ENCODE data around the gene HIVEP2. TPM values are rescaled to one million over a fixed set of nuclear protein-coding genes. Genes with fewer than 3 reads are reported as not detected.

The HIVEP2 gene
- total and polyA plus RNA-seq, 4 donors: 3.0 to 23.8 (median 11.2) TPM

DNA sequence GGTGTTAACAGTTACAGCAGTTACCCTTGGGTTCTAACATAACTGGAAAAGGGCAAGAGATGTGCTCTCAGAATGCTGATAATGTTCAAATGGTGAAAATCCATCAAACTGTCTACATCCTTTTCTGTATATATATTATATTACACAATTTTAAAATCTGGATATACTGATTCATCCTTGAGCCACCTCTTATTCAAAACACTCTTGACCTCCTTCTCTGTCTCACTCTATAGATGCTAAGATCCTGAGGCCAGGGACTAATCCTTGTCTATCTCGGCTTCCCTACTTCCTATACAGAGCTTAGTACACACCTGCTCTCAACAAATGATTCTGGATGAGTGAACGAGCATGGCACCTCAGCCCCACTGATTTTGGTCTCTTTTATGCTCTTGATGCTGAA lies 47.3 kb downstream of the HIVEP2 start:
- no peak overlapping the region for H3K4me3 ChIP-seq
- TF ChIP-seq, protein P1, sequence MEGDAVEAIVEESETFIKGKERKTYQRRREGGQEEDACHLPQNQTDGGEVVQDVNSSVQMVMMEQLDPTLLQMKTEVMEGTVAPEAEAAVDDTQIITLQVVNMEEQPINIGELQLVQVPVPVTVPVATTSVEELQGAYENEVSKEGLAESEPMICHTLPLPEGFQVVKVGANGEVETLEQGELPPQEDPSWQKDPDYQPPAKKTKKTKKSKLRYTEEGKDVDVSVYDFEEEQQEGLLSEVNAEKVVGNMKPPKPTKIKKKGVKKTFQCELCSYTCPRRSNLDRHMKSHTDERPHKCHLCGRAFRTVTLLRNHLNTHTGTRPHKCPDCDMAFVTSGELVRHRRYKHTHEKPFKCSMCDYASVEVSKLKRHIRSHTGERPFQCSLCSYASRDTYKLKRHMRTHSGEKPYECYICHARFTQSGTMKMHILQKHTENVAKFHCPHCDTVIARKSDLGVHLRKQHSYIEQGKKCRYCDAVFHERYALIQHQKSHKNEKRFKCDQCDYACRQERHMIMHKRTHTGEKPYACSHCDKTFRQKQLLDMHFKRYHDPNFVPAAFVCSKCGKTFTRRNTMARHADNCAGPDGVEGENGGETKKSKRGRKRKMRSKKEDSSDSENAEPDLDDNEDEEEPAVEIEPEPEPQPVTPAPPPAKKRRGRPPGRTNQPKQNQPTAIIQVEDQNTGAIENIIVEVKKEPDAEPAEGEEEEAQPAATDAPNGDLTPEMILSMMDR (IDR thresholded peaks at IDR 0.05; ENCODE audit: control extremely low read depth, extremely low read depth): no peak
- 91 to 92% methylated on average over 2 of the region's 2 CpGs for WGBS, 2 donors
- no peak overlapping the region for H3K9ac ChIP-seq (ENCODE audit: insufficient read depth in 1 of 2, low read length in 2 of 2)
- H3K4me1 ChIP-seq (ENCODE audit: control insufficient read depth in 5 of 5, insufficient read depth in 5 of 5, low read length in 5 of 5): peaks cover 2 to 9% (median 5%) of the 10 kb centered on the region in 5 donors
- no peak for ATAC-seq (ENCODE audit: insufficient read depth, low FRiP score)
- no peaks in the 10 kb centered on the region for H3K27me3 ChIP-seq (ENCODE audit: control insufficient read depth in 3 of 3, insufficient read depth in 3 of 3, low read length in 2 of 3)
- H3K9me3 ChIP-seq (ENCODE audit: control insufficient read depth in 4 of 4, insufficient read depth in 3 of 4, low read length in 3 of 4): no peaks in the 10 kb centered on the region
- no peak for DNase-seq
- no peak overlapping the region for H3K27ac ChIP-seq (ENCODE audit: low read depth in 1 of 2, low read length in 1 of 2)
- no peaks in the 10 kb centered on the region for H3K36me3 ChIP-seq (ENCODE audit: control insufficient read depth in 4 of 4, insufficient read depth in 4 of 4, low read length in 4 of 4)

DNA sequence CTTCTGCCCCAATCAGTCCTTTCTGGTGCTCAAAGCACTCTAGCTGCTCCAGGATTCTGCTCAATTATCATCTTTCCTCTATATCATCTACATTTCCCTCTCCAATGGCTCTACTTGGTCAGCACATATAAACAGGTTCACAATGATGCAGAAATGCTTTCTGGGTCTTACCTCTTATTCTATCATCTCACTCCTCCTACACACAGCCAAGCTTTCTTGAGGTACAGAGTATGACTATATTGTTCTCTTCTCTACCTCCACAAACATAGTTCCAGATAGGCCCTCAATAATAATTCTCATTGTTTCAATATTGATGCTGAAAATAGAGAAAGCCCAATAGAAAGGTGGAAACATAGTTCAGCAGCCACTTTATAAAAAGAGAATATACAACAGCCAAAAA lies 48.2 kb downstream of the HIVEP2 start:
- Histone ChIP-seq H3K4me3 (no peak overlapping the region), H3K27me3 (ENCODE audit: control insufficient read depth in 3 of 3, insufficient read depth in 3 of 3, low read length in 2 of 3) (no peaks in the 10 kb centered on the region), H3K27ac (ENCODE audit: low read depth in 1 of 2, low read length in 1 of 2) (no peak overlapping the region), H3K9me3 (ENCODE audit: control insufficient read depth in 4 of 4, insufficient read depth in 3 of 4, low read length in 3 of 4) (no peaks in the 10 kb centered on the region), H3K4me1 (ENCODE audit: control insufficient read depth in 5 of 5, insufficient read depth in 5 of 5, low read length in 5 of 5) (peaks cover 3 to 9% (median 4%) of the 10 kb centered on the region in 5 donors), H3K36me3 (ENCODE audit: control insufficient read depth in 4 of 4, insufficient read depth in 4 of 4, low read length in 4 of 4) (no peaks in the 10 kb centered on the region), H3K9ac (ENCODE audit: insufficient read depth in 1 of 2, low read length in 2 of 2) (no peak overlapping the region)
- no peak for DNase-seq
- ATAC-seq (ENCODE audit: insufficient read depth, low FRiP score): no peak
- TF ChIP-seq, protein P1 (IDR thresholded peaks at IDR 0.05; ENCODE audit: control extremely low read depth, extremely low read depth): no peak

DNA sequence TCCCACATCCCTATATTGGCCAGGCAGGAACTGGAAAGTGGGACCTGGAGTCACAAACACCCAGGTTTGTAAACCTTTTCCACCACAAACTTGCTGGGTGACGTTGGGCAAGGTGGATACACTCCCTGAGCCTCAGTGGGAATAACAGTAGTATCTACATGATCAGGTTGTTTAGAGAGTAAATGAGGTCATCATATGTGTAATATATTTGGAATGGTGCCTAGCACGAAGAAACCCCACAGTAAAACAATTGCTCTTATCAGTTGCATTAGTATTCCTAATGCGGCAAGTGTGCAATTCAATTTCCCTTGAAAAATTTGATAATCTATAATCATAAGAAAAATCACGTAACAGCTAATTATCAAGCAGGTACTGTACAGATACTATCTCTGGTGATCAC lies 51.9 kb downstream of the HIVEP2 start:
- Histone ChIP-seq H3K9me3 (ENCODE audit: control insufficient read depth in 4 of 4, insufficient read depth in 3 of 4, low read length in 3 of 4) (no peaks in the 10 kb centered on the region), H3K4me1 (ENCODE audit: control insufficient read depth in 5 of 5, insufficient read depth in 5 of 5, low read length in 5 of 5) (peaks cover 0 to 9% (median 0%) of the 10 kb centered on the region in 5 donors), H3K27me3 (ENCODE audit: control insufficient read depth in 3 of 3, insufficient read depth in 3 of 3, low read length in 2 of 3) (no peaks in the 10 kb centered on the region), H3K27ac (ENCODE audit: low read depth in 1 of 2, low read length in 1 of 2) (no peak overlapping the region), H3K36me3 (ENCODE audit: control insufficient read depth in 4 of 4, insufficient read depth in 4 of 4, low read length in 4 of 4) (no peaks in the 10 kb centered on the region), H3K9ac (ENCODE audit: insufficient read depth in 1 of 2, low read length in 2 of 2) (no peak overlapping the region), H3K4me3 (no peak overlapping the region)
- no peak for ATAC-seq (ENCODE audit: insufficient read depth, low FRiP score)
- TF ChIP-seq, protein P1 (IDR thresholded peaks at IDR 0.05; ENCODE audit: control extremely low read depth, extremely low read depth): no peak
- 57 to 80% methylated on average over 4 of the region's 4 CpGs for WGBS, 2 donors
- no peak for DNase-seq

Measured in lung (tissue), 12 donors.